HL-60 (cell line): ENCODE results near the gene C19orf81.

ENCODE experiments used
- DNase-seq, 2 experiments: peaks; one replicate each; pipeline ENCODE4 v3.0.0-alpha.2; 2010 to 2020; ENCODE audit warnings: low read depth in 1 of 2, low spot score in 1 of 2
- H3K27ac ChIP-seq: fragments of 250-450 bp; sonication (Bioruptor Pico); replicated peaks from 2 replicates; pipeline ENCODE4 v1.5.1; 2020; ENCODE audit warnings: mild to moderate bottlenecking, moderate library complexity
- H3K27me3 ChIP-seq: fragments of 250-450 bp; sonication (Bioruptor Pico); 2 replicates; pipeline ENCODE4 v1.5.1; 2021; ENCODE audit warnings: mild to moderate bottlenecking, moderate library complexity; ENCODE audit not compliant: insufficient read depth, poor library complexity, severe bottlenecking
- H3K4me3 ChIP-seq: replicated peaks from 2 replicates; pipeline ENCODE4 v1.5.1; 2011; ENCODE audit warnings: mild to moderate bottlenecking, control low read depth, low read length; ENCODE audit not compliant: insufficient read depth
- CTCF ChIP-seq: IDR thresholded peaks from one replicate; pipeline ENCODE4 v1.5.1; 2011; ENCODE audit warnings: low read length, control low read depth, inconsistent platforms; ENCODE audit not compliant: insufficient read depth
- GABPA ChIP-seq: IDR thresholded peaks from 2 replicates; pipeline ENCODE4 v1.6.1; 2012; ENCODE audit warnings: low read depth
- POLR2AphosphoS5 ChIP-seq: IDR thresholded peaks from 2 replicates; pipeline ENCODE4 v1.6.1; 2012; ENCODE audit warnings: low read depth
- SPI1 ChIP-seq: IDR thresholded peaks from 2 replicates; pipeline ENCODE4 v1.6.1; 2012; ENCODE audit warnings: low read depth, mild to moderate bottlenecking, borderline replicate concordance
- TF ChIP-seq, protein P1 (sequence below): IDR thresholded peaks from 2 replicates; pipeline ENCODE4 v1.6.1; 2012; ENCODE audit warnings: low read depth; ENCODE audit not compliant: insufficient replicate concordance

C19orf81 gene

DNA sequence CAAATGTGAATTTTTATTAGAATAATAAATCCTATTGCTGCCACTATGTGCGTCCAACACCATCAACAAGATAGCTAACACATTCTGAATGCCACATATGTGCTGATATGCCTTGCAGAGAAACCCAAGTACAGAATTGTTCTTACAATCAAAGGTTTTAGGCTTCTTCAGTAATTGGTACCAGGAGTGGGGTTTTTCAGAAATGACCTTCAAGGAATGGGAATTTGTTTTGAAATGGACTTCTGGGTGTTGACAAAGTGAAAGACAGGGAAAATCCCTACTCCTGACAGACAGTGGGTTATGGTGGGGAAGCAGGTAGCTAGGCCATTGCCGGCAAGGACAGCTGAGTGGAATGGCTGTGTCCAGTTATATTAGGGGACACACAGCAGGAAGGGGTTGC lies 15.3 kb upstream of the C19orf81 start:
- H3K27me3 ChIP-seq, result peaks cover 9% of the 10 kb centered on the region
- H3K27ac ChIP-seq, result no peak overlapping the region
- H3K4me3 ChIP-seq, result no peak overlapping the region
- TF ChIP-seq GABPA (no peak), POLR2AphosphoS5 (no peak), CTCF (no peak), SPI1 (no peak)
- TF ChIP-seq, protein P1, sequence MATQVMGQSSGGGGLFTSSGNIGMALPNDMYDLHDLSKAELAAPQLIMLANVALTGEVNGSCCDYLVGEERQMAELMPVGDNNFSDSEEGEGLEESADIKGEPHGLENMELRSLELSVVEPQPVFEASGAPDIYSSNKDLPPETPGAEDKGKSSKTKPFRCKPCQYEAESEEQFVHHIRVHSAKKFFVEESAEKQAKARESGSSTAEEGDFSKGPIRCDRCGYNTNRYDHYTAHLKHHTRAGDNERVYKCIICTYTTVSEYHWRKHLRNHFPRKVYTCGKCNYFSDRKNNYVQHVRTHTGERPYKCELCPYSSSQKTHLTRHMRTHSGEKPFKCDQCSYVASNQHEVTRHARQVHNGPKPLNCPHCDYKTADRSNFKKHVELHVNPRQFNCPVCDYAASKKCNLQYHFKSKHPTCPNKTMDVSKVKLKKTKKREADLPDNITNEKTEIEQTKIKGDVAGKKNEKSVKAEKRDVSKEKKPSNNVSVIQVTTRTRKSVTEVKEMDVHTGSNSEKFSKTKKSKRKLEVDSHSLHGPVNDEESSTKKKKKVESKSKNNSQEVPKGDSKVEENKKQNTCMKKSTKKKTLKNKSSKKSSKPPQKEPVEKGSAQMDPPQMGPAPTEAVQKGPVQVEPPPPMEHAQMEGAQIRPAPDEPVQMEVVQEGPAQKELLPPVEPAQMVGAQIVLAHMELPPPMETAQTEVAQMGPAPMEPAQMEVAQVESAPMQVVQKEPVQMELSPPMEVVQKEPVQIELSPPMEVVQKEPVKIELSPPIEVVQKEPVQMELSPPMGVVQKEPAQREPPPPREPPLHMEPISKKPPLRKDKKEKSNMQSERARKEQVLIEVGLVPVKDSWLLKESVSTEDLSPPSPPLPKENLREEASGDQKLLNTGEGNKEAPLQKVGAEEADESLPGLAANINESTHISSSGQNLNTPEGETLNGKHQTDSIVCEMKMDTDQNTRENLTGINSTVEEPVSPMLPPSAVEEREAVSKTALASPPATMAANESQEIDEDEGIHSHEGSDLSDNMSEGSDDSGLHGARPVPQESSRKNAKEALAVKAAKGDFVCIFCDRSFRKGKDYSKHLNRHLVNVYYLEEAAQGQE, result no peak
- no peak for DNase-seq

- Histone ChIP-seq H3K4me3 (no peak overlapping the region), H3K27me3 (peaks cover 20% of the 10 kb centered on the region), H3K27ac (no peak overlapping the region)
- DNase-seq, result no peak
- no peak for TF ChIP-seq CTCF
- TF ChIP-seq SPI1, result no peak
- TF ChIP-seq, protein P1, result no peak
- no peak for TF ChIP-seq POLR2AphosphoS5
- TF ChIP-seq GABPA, result no peak
Measured at GRCh38 chr19:50636317-50637085, 12.7 kb upstream of the C19orf81 start.

- H3K27ac ChIP-seq, result no peak overlapping the region
- no peak for DNase-seq
- H3K27me3 ChIP-seq, result peaks cover 20% of the 10 kb centered on the region
- no peak for TF ChIP-seq SPI1
- TF ChIP-seq CTCF, result no peak
- TF ChIP-seq, protein P1, result no peak
- no peak for TF ChIP-seq POLR2AphosphoS5
- no peak for TF ChIP-seq GABPA
- H3K4me3 ChIP-seq, result no peak overlapping the region
Measured at GRCh38 chr19:50638600-50638999, 10.6 kb upstream of the C19orf81 start.
